ENCODE measurements around the gene SLC15A5.

SLC15A5 gene

DNA sequence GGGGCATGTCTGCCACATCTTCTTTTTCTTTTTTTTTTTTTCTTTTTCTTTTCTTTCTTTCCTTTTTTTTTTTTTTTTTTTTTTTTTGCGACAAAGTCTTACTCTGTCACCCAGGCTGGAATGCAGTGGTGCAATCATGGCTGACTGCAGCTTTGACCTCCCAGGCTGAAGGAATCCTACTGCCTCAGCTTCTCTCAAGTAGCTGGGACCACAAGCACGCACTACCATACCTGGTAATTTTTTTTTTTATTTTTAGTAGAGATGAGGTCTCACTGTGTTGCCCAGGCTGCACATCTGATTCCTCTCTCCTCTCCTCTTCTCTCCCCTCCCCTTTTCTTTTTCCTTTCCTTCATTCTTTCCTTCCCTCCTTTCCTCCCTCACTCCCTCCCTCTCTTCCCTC is 18.5 kb downstream of the SLC15A5 start:
- DNase-seq, result no peak

DNA sequence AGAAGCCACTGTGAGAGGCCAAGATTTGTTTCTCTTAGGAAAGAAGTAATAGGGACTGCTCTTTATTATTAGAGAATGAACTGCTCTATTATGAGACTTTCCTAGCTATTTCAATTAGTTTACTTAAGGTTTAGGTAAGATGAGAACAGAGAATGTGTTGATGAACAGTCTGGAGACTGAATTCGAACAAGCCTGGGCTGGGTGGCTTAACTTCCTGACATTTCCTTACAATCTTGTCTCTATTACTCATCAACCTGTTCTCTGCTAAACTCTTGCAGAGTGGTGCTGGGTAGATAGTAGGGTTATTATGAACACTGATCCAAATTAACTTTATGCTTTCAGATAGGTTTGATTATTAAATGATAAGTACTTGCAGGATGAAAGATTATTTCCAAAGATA is 31.2 kb downstream of the SLC15A5 start:
- no peak for DNase-seq

DNA sequence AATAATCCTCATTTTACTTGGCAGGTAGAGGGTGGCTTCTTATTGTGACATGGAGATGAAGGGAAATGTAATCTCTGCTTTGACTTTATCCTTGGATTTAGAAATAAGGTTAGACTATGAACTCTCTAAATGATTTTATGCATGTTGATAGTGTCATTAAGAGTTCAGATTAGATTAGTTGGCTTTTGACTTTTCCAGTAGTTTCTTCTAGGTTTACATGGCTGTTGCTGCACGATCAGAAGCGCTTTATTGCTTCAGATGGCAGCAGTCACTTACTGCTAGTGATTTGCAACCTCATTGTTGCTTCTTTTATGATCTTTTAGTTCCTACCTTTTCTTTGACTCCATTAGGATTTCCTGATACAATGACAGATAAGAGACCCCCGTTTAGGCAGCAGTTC is 32.3 kb downstream of the SLC15A5 start:
- DNase-seq, result no peak

DNA sequence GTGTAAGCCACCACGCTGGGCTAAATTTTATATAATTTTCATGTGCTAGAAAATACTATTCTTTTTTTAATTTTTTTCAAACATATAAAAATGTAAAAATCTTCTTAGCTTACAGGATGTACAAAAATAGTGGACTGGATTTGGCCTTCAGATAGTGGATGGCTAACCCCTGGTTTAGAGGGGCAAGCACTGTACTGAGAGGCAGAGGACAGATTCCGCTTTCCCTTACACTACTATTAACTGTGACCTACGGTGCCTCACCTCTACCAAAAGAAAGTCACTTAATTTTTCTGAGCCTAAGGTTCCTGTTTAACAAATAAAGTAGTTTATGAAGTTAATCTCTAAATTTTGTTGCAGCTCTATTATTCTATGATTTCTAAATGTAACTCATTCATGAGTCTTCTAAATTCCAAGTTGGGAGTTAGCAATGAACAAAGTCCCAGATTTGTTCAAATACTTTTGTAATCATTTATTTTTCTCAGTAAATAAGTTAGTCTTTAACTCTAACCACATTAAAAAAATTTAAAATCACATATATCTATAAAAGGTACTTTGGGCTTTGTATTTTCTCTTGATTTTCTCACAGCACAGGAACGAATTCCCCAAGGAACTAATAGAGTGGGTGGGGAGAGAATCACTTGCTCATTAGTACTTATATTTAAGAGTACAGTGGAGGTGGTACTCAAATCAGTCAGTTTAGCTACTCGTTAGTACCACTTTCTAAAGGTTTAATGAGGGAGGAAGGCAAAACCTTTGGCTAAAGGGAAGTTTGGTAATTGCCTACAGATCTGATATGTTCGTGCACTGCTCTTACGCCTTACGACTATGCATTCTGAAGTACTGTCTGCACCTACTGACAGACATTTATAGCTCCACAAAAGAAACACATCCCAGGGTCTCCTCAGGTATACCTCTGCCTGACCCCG is 33.7 kb downstream of the SLC15A5 start:
- no peak for DNase-seq

DNA sequence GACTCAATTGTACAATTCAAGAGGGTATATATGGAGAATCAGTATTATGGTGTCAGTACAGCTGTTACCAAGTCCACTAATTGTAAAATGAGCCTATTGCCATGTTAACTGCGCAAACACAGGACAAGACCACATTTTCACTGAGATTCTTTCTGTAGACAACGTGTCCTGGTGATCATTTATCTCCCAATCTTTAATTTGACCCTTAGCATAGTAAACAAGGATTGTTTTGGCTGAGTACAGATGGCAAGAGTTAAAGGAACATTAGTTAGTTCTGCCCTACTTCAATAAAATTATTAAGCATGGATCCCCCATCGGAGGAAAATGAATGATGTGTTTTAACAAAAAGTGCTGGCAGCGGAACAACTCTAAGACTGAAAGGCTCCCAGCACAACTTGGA is 36.1 kb downstream of the SLC15A5 start:
- DNase-seq, result no peak

DNA sequence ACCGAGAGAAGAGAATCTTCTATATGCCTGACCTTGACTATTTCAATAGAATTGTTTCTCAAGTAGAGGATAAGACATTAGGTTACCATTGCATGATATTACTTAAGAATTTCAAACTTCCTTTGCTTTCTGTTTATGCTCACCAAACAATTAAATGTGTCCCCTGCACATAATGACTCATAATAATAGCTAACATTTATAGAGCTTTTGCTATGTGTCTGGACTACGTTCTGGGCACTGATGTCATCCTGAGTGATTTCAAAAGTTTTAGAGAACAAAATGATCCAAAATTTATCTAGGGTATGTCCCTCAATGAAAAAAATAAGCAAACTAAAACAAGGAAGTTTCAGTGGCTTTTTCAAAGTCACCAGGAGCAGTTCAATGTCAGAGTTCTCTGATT is 38.8 kb downstream of the SLC15A5 start:
- no peak for DNase-seq

DNA sequence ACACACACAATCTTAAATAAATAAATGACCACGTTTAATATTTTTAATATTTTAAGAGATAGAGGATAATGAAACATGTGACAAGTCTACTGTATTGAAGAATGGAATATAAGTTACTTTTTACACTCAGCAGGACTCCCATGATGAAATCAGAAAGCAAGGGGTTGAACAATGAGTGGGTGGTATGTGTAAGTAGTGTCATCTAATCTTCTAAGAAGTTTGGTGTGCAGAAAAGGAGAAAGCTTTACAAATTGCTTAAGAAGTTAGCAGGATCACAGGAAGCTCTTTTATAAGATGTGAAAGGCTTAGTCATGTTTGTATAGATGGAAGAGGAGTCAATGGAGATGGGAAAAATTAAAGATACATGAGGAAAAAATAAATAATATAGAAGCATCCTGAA is 47.8 kb downstream of the SLC15A5 start:
- no peak for DNase-seq

DNA sequence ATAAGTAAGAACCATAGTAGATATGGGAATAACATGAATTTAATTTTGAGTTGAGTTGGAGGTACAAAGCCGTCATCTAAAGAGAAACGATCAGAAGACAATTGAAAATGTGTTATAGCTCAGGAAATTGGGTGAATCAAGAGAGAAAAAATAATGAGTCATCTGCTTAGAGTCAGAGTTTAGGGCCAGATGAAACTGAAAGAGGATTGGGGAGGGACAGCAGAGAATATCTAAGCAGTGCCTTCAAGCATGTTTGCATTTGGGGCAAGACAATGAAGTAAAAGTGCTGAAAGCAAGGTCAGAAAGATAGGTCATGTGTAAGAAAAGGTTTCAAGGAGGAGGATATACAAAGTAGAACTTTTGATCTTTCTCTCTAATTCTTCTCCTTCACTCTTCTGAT is 49.4 kb downstream of the SLC15A5 start:
- DNase-seq, result no peak

DNA sequence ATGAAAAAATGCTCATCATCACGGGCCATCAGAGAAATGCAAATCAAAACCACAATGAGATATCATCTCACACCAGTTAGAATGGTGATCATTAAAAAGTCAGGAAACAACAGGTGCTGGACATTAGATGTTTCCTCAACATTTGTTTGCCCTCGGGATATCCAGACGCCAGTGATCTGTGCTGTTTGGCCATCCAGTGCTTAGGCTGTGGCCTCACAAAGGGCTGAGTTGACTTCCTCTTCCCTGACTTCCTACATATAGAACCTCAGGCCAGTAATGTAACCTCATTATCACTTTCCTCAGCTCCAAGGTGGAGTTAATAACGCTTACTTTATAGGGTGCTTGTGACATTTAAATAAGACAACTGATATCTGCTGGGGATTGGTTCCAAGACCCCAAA is 51.8 kb downstream of the SLC15A5 start:
- DNase-seq, result no peak

DNA sequence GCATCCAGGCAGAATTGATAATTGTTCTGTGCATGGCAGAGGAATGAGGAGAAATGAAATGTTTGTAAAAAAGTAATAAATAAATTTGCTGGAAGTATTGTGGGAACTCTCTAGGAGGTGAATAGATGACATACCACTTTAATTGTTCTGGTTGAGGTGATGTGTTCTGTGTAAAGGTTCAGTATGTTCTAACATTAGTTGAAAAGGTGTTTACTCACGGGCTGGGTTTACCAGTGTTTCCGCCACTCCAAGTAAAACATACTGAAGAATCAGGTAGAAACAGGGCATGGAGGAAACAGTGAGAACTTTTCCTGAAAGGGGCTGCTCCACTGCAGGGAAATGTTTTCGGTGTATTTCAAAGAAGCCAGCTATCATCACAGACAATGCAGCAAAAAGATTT is 53.3 kb downstream of the SLC15A5 start:
- DNase-seq, result no peak

DNA sequence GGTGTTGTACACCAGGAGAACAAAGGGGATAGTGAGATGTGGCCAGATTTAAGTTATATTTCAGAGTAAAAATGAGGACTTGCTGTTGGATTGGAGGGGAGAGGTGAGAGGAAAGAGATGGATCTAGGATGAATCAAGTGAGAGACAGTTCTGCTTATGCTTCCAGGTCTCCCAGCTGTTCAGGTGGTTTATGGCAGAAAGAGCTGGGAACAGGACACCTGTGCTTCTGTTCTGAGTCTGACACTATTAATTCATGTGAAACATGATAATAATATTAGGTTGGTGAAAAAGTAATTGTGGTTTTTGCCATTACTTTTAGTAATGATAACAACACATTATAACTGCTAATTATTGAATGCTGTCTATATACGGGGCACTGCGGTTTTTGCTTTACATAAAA is 55.7 kb downstream of the SLC15A5 start:
- DNase-seq, result no peak

DNA sequence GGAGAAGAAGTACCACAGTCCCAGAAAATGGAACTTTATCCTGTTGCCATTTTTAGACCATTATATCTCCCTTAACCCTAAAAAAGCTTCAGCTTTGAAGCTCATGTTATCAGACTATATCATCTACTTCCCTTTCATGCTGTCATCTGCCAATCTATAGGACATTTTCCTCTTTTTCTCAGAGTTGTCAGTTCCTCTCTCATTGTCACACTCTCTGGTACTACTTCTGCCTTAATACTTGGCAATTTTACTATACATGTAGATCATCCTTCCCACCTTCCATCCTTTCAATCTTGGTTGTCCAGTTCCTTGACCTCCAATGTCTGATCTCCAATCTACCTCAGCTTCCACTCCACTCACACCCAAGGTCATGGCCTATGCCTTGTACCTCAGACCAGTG is 57.4 kb downstream of the SLC15A5 start:
- DNase-seq, result no peak

DNA sequence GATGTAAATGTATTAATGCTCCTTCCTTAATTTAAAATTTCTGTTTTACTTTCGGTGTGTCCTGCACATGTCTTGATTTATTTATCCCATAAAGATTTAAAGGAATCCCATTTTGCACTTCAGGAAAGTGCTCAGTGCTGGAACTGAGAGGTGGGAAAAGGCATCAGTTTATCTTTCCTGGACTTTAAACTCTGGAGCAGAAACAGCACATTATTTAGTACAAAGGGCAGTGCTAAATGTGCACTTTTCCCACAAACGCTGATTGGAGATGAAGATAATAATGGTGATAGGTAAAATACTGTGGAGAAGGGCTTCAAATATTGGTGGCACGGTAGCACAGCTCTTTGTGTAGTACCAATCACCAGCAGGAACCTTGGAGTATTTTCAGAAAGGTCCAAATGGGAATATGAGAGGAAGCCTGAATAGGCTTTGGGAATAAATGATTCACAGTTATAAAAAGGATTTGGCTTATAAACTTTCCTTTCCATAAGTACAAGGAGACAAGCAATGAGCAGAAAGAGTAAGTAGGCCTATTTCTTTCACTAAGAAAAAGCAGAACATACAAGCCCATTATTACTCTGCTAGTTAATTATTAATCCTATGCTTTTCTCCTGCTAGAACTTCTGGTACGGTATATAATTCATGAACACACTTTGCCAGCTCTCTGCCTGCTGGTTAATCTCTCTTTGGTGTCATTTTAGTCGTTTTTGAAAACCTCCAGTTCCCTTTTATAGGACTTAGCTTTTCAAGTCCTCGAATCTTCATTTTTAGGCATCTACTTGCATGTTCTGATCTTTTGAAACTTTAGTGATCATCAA is 58.3 kb downstream of the SLC15A5 start:
- DNase-seq, result no peak

DNA sequence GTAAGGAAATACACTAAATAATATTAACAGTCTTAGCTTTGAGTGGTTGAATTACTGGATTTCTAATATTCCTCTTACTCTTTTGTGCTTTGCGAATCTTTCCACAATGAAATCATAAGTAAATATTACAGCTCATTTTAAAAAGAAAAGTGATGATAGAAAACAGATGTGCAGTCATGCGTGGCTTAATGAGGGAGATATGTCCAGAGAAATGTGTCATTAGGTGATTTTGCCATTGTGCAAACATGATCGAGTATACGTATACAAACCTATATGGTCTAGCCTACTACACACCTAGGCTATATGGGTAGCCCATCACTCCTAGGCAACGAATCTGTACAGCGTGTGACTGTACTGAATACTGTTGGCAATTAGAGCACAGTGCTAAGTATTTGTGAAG is 59.3 kb downstream of the SLC15A5 start:
- no peak for DNase-seq

DNA sequence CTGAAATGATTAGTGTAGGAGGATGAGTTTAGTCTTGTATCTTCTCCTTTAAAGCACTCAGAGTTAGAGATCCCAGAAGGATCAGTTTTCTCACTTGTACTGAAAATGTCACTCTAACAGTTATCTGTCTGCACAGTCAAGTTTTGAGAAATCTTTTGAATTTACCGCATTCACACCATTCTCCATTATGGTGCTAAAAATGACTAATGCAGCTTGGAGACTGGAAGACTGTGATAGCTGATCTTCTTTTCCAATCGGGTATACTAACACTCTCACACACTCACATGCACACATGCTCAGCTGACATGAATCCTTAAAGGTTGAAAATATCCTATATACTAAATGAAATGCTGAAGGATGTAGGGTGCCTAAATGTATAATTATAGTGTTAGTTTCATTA is 65.8 kb downstream of the SLC15A5 start:
- DNase-seq, result no peak

DNA sequence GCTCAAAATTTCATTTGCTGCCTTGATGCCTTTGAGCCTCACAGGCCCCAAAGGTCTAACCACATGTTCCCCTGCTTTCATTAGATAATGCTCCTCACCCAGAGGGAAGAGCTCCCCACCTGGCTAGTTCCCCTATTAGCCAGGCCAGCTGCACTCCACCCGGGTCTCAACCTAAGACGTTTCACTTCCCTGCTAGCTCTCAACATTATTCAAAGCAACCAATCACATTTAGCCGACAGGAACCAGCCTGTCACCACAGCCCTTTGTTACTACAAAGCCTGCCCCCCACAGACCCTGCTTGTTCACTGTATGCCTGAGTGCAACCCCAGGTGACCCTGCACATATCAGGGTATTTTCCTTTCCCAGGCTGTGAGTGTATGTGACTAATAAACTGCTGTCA is 78.6 kb downstream of the SLC15A5 start:
- no peak for DNase-seq

DNA sequence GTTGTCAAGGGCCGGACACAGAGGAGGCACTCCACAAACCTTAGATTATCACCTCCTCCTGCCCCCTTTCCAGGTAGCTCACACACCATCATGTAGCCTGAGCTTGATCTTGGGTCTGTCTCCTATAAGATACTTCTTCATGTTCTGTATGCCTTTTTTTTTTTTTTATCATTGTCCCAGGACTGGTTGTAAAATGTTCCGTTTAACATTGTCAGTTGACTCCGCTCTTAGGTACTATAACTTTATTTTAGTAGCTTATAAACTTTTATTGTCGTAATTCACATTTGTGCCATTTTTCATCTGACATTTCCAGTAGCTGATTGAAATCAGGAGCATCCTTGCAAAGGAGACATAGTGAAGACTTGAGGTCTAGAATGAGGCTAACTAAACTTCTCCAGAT is 79.9 kb downstream of the SLC15A5 start:
- DNase-seq, result no peak

DNA sequence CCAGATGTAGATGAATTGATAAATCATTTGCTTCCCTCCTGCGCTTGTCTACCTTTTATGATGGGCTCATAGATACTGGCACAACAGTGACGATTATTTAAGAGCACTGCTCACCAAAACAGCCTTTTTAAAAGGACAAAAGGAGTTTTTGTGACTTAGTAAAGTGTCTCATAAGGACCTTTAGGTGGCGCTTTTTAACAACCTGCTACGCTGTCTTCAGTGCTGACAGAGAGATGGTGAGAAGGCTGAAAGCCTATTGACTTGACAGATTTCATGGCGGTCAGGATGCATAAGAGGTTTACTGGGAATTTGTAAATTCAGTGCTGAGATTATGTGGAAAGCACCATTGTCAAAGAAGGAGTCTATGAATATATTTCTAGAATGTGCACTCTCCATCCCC is 87.6 kb downstream of the SLC15A5 start:
- no peak for DNase-seq

DNA sequence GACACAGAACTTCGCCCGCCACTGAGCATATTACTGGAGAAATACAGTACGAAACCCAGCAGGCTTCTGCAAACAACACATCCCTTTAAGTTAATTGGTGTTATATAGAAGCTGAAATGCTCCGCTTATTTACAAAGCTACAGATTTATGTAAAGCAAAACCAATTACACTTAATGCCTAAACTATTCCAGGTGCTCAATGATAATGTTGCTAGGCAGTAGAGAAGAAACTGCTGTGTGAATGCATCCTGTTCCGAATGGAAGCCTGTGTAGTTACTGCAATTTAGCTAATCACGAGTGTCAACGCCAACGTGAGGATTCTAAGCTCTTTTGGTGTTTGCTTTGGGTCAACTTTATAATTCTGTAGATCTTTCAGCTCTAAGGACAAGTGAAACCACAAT is 89.8 kb downstream of the SLC15A5 start:
- DNase-seq, result no peak

DNA sequence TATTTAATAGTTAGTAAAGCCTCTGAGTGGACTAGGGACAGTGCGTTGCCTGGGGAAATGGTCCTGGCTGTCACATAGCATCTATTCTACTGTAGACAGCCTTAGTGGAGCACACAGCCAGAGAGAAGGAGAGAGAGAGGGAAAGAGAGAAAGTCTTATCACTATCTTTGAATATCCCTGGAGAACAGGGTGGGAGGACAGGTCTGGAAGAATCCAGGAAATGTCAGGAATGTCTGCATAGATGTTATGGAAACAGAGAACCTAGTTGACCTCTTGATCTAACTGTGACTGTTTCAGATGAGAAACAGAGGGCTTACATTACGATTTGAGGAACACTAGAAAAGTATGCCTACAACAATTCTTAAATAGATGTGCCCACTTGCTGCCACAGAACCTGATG is 92.8 kb downstream of the SLC15A5 start:
- no peak for DNase-seq

DNA sequence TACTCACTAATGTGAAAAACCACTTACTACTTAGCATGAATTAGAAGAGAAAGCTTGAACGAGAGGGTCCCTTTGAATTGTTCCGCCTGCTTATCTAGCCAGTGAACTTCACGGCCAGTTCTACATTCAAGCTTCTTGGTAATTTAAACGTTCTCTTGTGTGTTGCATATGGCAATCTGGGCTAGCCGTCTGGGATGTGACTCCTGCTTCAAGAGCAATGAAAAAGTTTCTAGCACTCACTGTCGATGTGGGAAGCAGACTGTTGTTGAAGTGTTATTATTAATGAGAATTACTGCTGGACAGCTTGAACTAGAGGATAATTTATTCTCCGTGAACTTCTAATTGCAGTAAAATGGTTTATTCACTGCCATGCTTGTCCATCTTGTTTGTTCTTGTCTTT is 93.9 kb downstream of the SLC15A5 start:
- no peak for DNase-seq

DNA sequence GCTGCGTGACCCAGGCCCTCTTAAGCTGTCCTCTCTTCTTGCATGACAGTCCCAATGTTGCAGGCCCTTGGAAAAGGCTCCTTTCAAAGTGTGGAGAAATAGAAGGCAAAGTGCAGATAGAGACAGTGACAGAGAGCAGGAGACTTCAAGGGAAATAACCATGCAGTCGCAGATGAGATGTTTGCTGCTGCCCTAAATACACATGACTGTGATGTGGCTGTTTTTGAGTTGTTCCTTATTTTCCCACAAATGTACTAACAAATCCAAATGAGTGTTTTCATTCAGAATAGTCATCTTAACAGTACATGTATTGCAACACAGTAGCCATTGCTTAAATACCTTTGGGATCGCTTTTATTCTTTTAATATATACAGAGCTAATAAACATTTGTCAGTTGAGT is 101.6 kb downstream of the SLC15A5 start:
- no peak for DNase-seq

DNA sequence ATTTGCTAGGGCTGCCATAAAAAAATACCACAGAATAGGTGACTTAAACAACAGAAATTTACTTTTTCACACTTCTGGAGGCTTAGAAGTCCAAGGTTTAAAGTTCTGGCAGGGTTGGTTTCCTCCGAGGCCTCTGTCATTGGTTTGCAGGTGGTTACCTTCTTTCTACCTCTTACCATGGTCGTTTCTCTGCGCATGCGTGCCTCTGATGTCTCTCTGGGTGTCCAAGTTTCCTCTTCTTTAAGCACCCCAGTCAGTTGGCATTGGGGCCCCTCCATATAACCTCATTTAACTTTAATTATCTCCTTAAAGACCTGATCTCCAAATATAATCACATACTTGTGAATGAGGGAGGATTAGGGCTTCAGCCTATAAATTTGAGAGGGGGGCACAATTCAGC is 103.2 kb downstream of the SLC15A5 start:
- DNase-seq, result no peak

DNA sequence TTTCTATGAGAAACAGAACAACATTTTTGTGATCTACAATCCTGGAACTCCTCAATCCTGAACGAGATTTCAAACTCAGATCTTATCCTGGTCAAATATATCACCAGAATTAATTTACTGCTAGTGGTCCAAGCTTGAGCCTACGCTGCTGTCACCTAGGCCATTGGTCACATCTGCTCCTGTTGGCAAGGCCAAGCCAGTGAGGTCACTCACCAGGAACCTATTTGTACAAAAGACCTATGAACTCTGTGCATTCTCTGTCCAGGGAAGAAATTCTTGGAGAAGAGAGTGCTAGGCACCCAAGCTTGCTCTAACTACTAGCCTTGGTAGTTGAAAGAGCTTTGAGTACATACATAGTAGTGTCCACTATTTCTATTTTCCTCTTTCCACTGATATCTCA is 106.1 kb downstream of the SLC15A5 start:
- DNase-seq, result no peak
